ENCODE results near the gene PRKCE. TPM values are rescaled to one million over a fixed set of nuclear protein-coding genes. Genes with fewer than 3 reads are reported as not detected.

PRKCE gene
- total and polyA plus RNA-seq, 2 of the 8 experiments (the other 6 are each of a cell fraction or from before 2014, with no cell fraction given) = 0.54 to 2.1 TPM

- TF ChIP-seq CHD7 (IDR thresholded peaks at IDR 0.05; ENCODE audit: insufficient replicate concordance, low read length) = no peak
- no peak for TF ChIP-seq ZNF274 (IDR thresholded peaks at IDR 0.05; ENCODE audit: borderline replicate concordance, extremely low read depth, low read length)
- no peak for TF ChIP-seq SP4 (IDR thresholded peaks at IDR 0.05; ENCODE audit: low read length)
- no peak for TF ChIP-seq ATF2 (IDR thresholded peaks at IDR 0.05; ENCODE audit: low read length)
- TF ChIP-seq PHF8 (conservative IDR thresholded peaks at IDR 0.05; ENCODE audit: low read depth, low read length) = no peak
- TF ChIP-seq SIN3A (conservative IDR thresholded peaks at IDR 0.05 in 1 of 2, IDR thresholded peaks at IDR 0.05 in 1 of 2; ENCODE audit: low read depth in 1 of 2, low read length in 2 of 2) = no peak
- TF ChIP-seq SIRT6 (IDR thresholded peaks at IDR 0.05; ENCODE audit: low read length) = no peak
Measured at GRCh38 chr2:45623098-45623497, 28.4 kb upstream of the PRKCE start (continued).
